SK-N-MC (cell line): Measurements from ENCODE around the gene PPP1CC.

Source experiments
- DNase-seq: peaks from one replicate; pipeline ENCODE4 v3.0.0-alpha.2; 2011; ENCODE audit warnings: low read depth, low spot score
- H3K27ac ChIP-seq: fragments of 200-600 bp; sonication (generic); 2 replicates; pipeline ENCODE4 v1.5.1; 2016; ENCODE audit warnings: mixed run types
- H3K36me3 ChIP-seq: fragments of 200-600 bp; sonication (generic); 2 replicates; pipeline ENCODE4 v1.6.1; 2017; ENCODE audit warnings: antibody characterized with exemption, low read length, mixed read lengths; ENCODE audit not compliant: insufficient read depth
- H3K4me3 ChIP-seq: fragments of 200-600 bp; sonication (generic); 2 replicates; pipeline ENCODE4 v1.5.1; 2016
- H3K9ac ChIP-seq: fragments of 200-600 bp; sonication (generic); 2 replicates; pipeline ENCODE4 v1.8.0; 2017; ENCODE audit warnings: mixed run types, mixed read lengths; ENCODE audit not compliant: insufficient read length
- H3K9me3 ChIP-seq: fragments of 200-600 bp; sonication (generic); 2 replicates; pipeline ENCODE4 v1.6.1; 2017; ENCODE audit warnings: low read depth, mild to moderate bottlenecking, antibody characterized with exemption, low read length, moderate library complexity, mixed read lengths
- EZH2 ChIP-seq: fragments of 200-600 bp; sonication (generic); IDR thresholded peaks from one replicate; pipeline ENCODE4 v1.6.1; 2017; ENCODE audit warnings: antibody characterized with exemption
- FOXP2 ChIP-seq: optimal IDR thresholded peaks from 2 replicates; pipeline ENCODE3; 2011; ENCODE audit warnings: mild to moderate bottlenecking, moderate library complexity; ENCODE audit not compliant: insufficient read depth; ENCODE audit errors: extremely low read length, control extremely low read depth
- POLR2AphosphoS5 ChIP-seq: IDR thresholded peaks from 2 replicates; pipeline ENCODE4 v1.6.1; 2012; ENCODE audit warnings: mild to moderate bottlenecking, low read depth, low read length, borderline replicate concordance

The PPP1CC gene

GRCh38 chr12:110693731-110694130 lies 49.0 kb downstream of the PPP1CC start:
- Histone ChIP-seq H3K27ac (no peak overlapping the region), H3K4me3 (no peak overlapping the region), H3K9ac (no peak overlapping the region), H3K36me3 (no peaks in the 10 kb centered on the region), H3K9me3 (no peaks in the 10 kb centered on the region)
- TF ChIP-seq POLR2AphosphoS5 (no peak), EZH2 (no peak), FOXP2 (no peak)
- DNase-seq = no peak

GRCh38 chr12:110690127-110690430 lies 52.6 kb downstream of the PPP1CC start:
- no peak overlapping the region for H3K9ac ChIP-seq
- H3K27ac ChIP-seq = no peak overlapping the region
- no peak for DNase-seq
- no peaks in the 10 kb centered on the region for H3K36me3 ChIP-seq
- TF ChIP-seq EZH2 (no peak), POLR2AphosphoS5 (no peak), FOXP2 (no peak)
- H3K9me3 ChIP-seq = no peaks in the 10 kb centered on the region
- no peak overlapping the region for H3K4me3 ChIP-seq

GRCh38 chr12:110689281-110690126 lies 53.2 kb downstream of the PPP1CC start:
- H3K9ac ChIP-seq = peak overlapping the region; percentile 75
- no peak overlapping the region for H3K27ac ChIP-seq
- H3K36me3 ChIP-seq = no peaks in the 10 kb centered on the region
- no peak for DNase-seq
- H3K4me3 ChIP-seq = peak overlapping the region; percentile 77
- no peaks in the 10 kb centered on the region for H3K9me3 ChIP-seq
- TF ChIP-seq POLR2AphosphoS5 (peak; percentile 58; the same call in 1 of the 2 replicates), EZH2 (no peak)

- no peak within 1 kb of the TSS for H3K27ac ChIP-seq
- TF ChIP-seq EZH2 (no peak), FOXP2 (no peak), POLR2AphosphoS5 (no peak)
- no peaks in the 10 kb centered on the region for H3K9me3 ChIP-seq
- peak within 1 kb of the TSS; percentile 77 for H3K4me3 ChIP-seq
- no peak for DNase-seq
- peak within 1 kb of the TSS; percentile 75 for H3K9ac ChIP-seq
- H3K36me3 ChIP-seq = no peaks in the 10 kb centered on the region
These were observed 54.0 kb downstream of the PPP1CC start, which contains the start of gene HVCN1 for GRCh38 chr12:110688446-110689280. HVCN1 (minus strand) TSS chr12:110689115; CDS start chr12:110683245, 5,870 bp downstream.

- H3K27ac ChIP-seq = no peak overlapping the region
- no peak for TF ChIP-seq POLR2AphosphoS5
- TF ChIP-seq FOXP2 = no peak
- TF ChIP-seq EZH2 = no peak
- no peak overlapping the region for H3K9ac ChIP-seq
- no peak for DNase-seq
- no peaks in the 10 kb centered on the region for H3K36me3 ChIP-seq
- no peak overlapping the region for H3K4me3 ChIP-seq
- no peaks in the 10 kb centered on the region for H3K9me3 ChIP-seq
These were observed 55.1 kb downstream of the PPP1CC start for GRCh38 chr12:110687396-110688169.

GRCh38 chr12:110686294-110686903 lies 56.3 kb downstream of the PPP1CC start:
- TF ChIP-seq POLR2AphosphoS5 = no peak
- H3K27ac ChIP-seq = no peak overlapping the region
- no peaks in the 10 kb centered on the region for H3K36me3 ChIP-seq
- DNase-seq = no peak
- no peak overlapping the region for H3K9ac ChIP-seq
- H3K9me3 ChIP-seq = no peaks in the 10 kb centered on the region
- no peak overlapping the region for H3K4me3 ChIP-seq

- no peak for DNase-seq
- Histone ChIP-seq H3K36me3 (no peaks in the 10 kb centered on the region), H3K27ac (no peak overlapping the region), H3K9me3 (no peaks in the 10 kb centered on the region), H3K9ac (no peak overlapping the region), H3K4me3 (no peak overlapping the region)
- TF ChIP-seq EZH2 = no peak
- TF ChIP-seq POLR2AphosphoS5 = no peak
- no peak for TF ChIP-seq FOXP2
These were observed 58.3 kb downstream of the PPP1CC start for GRCh38 chr12:110684312-110684836.
